SK-N-SH (cell line): ENCODE measurements around the gene PLAGL1. TPM values are rescaled to one million over a fixed set of nuclear protein-coding genes. Genes with fewer than 3 reads are reported as not detected.
"Not testable (repeated sequence)": the region's sequence is repeated elsewhere in the genome, so short reads cannot be mapped to it uniquely, and the experiment has no call there.

Source experiments
- CTCF ChIA-PET: fragments of 300-600, 350-600 bp; formaldehyde crosslinking; extraction: SDS; loops from one replicate; lab custom pipeline; 2021; lab: Yijun Ruan, JAX
- POLR2A ChIA-PET: fragments of 350-600 bp; sonication (Branson Sonifier 250); formaldehyde crosslinking; extraction: SDS; loops from one replicate; lab custom pipeline; 2020; ENCODE audit warnings: antibody characterized with exemption, inconsistent platforms; lab: Yijun Ruan, JAX
- DNase-seq: peaks from one replicate; pipeline ENCODE4 v3.0.0; 2012
- H2AFZ ChIP-seq: fragments of 200-600 bp; sonication (generic); 2 replicates; pipeline ENCODE4 v1.8.1; 2016; ENCODE audit warnings: antibody characterized with exemption, mild to moderate bottlenecking, low read depth
- H3F3A ChIP-seq: fragments of 200-600 bp; sonication (generic); replicated peaks from 2 replicates; pipeline ENCODE3; 2016; ENCODE audit warnings: antibody characterized with exemption, mild to moderate bottlenecking; ENCODE audit not compliant: insufficient read depth
- H3K27ac ChIP-seq, 2 experiments: fragments of 200-500 bp in 1 of 2; fragments of 200-600 bp in 1 of 2; sonication (Bioruptor generic) in 1 of 2; sonication (generic), shearing (Covaris generic) in 1 of 2; 2 replicates each; pipeline versions ENCODE4 v1.5.1 to v1.6.1; 2014 to 2016; ENCODE audit warnings: low read depth in 2 of 2, inconsistent platforms in 1 of 2, low read length in 1 of 2, mild to moderate bottlenecking in 1 of 2, mixed read lengths in 1 of 2
- H3K27me3 ChIP-seq: fragments of 200-600 bp; sonication (generic), shearing (Covaris generic); 2 replicates; pipeline ENCODE4 v1.6.1; 2016; ENCODE audit warnings: mixed run types; ENCODE audit not compliant: insufficient read depth
- H3K36me3 ChIP-seq, 2 experiments: fragments of 200-500 bp in 1 of 2; fragments of 200-600 bp in 1 of 2; sonication (Bioruptor generic) in 1 of 2; sonication (generic) in 1 of 2; replicated peaks in 1 of 2; 2 replicates each; pipeline versions ENCODE3 to v1.5.1; 2014 to 2016; ENCODE audit warnings: low read length in 1 of 2, mild to moderate bottlenecking in 1 of 2; ENCODE audit not compliant: insufficient read depth in 2 of 2, control insufficient read depth in 1 of 2
- H3K4me1 ChIP-seq, 2 experiments: fragments of 200-500 bp in 1 of 2; fragments of 200-600 bp in 1 of 2; sonication (Bioruptor generic) in 1 of 2; sonication (generic), shearing (Covaris generic) in 1 of 2; 2 replicates each; pipeline versions ENCODE4 v1.5.1 to v1.6.1; 2014 to 2016; ENCODE audit warnings: low read depth in 1 of 2, low read length in 1 of 2, mixed run types in 1 of 2; ENCODE audit not compliant: insufficient read depth in 2 of 2, control insufficient read depth in 1 of 2
- H3K4me2 ChIP-seq: fragments of 200-600 bp; sonication (generic), shearing (Covaris generic); 2 replicates; pipeline ENCODE4 v1.6.1; 2017; ENCODE audit warnings: mixed run types
- H3K4me3 ChIP-seq, 2 experiments: fragments of 200-500 bp in 1 of 2; fragments of 200-600 bp in 1 of 2; sonication (Bioruptor generic) in 1 of 2; sonication (generic), shearing (Covaris generic) in 1 of 2; 2 replicates each; pipeline versions ENCODE4 v1.5.1 to v1.8.1; 2014 to 2016; ENCODE audit warnings: low read depth in 2 of 2, inconsistent platforms in 1 of 2, low read length in 1 of 2, mild to moderate bottlenecking in 1 of 2, mixed read lengths in 1 of 2, moderate library complexity in 1 of 2
- H3K79me2 ChIP-seq: fragments of 200-600 bp; sonication (generic); 2 replicates; pipeline ENCODE4 v1.8.1; 2017; ENCODE audit warnings: mild to moderate bottlenecking; ENCODE audit not compliant: insufficient read depth
- H3K9ac ChIP-seq: fragments of 200-600 bp; sonication (generic); 2 replicates; pipeline ENCODE4 v1.6.1; 2017; ENCODE audit warnings: mixed run types
- H3K9me2 ChIP-seq: fragments of 200-600 bp; sonication (generic); 2 replicates; pipeline ENCODE4 v1.6.1; 2017; ENCODE audit warnings: mixed run types
- H3K9me3 ChIP-seq: fragments of 200-600 bp; sonication (generic); 2 replicates; pipeline ENCODE4 v1.6.1; 2017; ENCODE audit warnings: mixed run types, mild to moderate bottlenecking, moderate library complexity
- H4K20me1 ChIP-seq: fragments of 200-600 bp; sonication (generic); 2 replicates; pipeline ENCODE4 v1.6.1; 2017; ENCODE audit warnings: mild to moderate bottlenecking, mixed run types; ENCODE audit not compliant: insufficient read depth
- CTCF ChIP-seq: fragments of 200-600 bp; sonication (generic); IDR thresholded peaks from 2 replicates; pipeline ENCODE4 v1.6.1; 2017; ENCODE audit warnings: antibody characterized with exemption, mild to moderate bottlenecking, moderate library complexity
- ELF1 ChIP-seq: IDR thresholded peaks from 2 replicates; pipeline ENCODE4 v1.4.0; 2012
- FOXM1 ChIP-seq: IDR thresholded peaks from 2 replicates; pipeline ENCODE4 v1.4.0; 2012; ENCODE audit warnings: low read depth, mild to moderate bottlenecking
- GABPA ChIP-seq: IDR thresholded peaks from 2 replicates; pipeline ENCODE4 v1.4.0; 2012; ENCODE audit warnings: low read depth, mild to moderate bottlenecking
- GATA2 ChIP-seq: sonication (generic); formaldehyde crosslinking; IDR thresholded peaks from 2 replicates; pipeline ENCODE4 v1.5.0; 2020; ENCODE audit warnings: mild to moderate bottlenecking, missing genetic modification reagents
- IRF3 ChIP-seq: fragments of 150-350 bp; IDR thresholded peaks from 2 replicates; pipeline ENCODE4 v1.6.1; 2016; ENCODE audit warnings: mild to moderate bottlenecking, low read depth, low read length
- NFIC ChIP-seq: IDR thresholded peaks from 2 replicates; pipeline ENCODE4 v1.4.0; 2012; ENCODE audit warnings: borderline replicate concordance
- NRF1 ChIP-seq: IDR thresholded peaks from 2 replicates; pipeline ENCODE4 v1.6.1; 2012; ENCODE audit warnings: low read depth, mild to moderate bottlenecking, low read length
- POLR2AphosphoS5 ChIP-seq: IDR thresholded peaks from 2 replicates; pipeline ENCODE4 v1.6.1; 2012; ENCODE audit warnings: low read depth, low read length
- RAD21 ChIP-seq: IDR thresholded peaks from 2 replicates; pipeline ENCODE4 v1.6.1; 2012; ENCODE audit warnings: mild to moderate bottlenecking, low read length
- RCOR1 ChIP-seq: fragments of 150-350 bp; IDR thresholded peaks from 2 replicates; pipeline ENCODE4 v1.6.1; 2017; ENCODE audit warnings: antibody characterized with exemption, low read length
- REST ChIP-seq: IDR thresholded peaks from 2 replicates; pipeline ENCODE4 v1.6.1; 2012; ENCODE audit warnings: mild to moderate bottlenecking, low read depth, low read length, moderate library complexity
- SMC3 ChIP-seq: IDR thresholded peaks from 2 replicates; pipeline ENCODE4 v1.6.1; 2012; ENCODE audit warnings: low read depth, low read length, improper control_type of control experiment
- TCF12 ChIP-seq: IDR thresholded peaks from 2 replicates; pipeline ENCODE4 v1.4.0; 2012
- USF1 ChIP-seq: IDR thresholded peaks from 2 replicates; pipeline ENCODE4 v1.4.0; 2012; ENCODE audit warnings: low read depth, borderline replicate concordance
- WGBS: methylation state at CpG from one replicate; pipeline ENCODE4 v1.1.6; 2017; ENCODE audit warnings: low lambda C conversion rate; 5-methylcytosine and 5-hydroxymethylcytosine counted together
- polyA plus RNA-seq, 3 experiments: library from polyadenylated mRNA; depleted of rRNA; stranded (reverse); fragments of >200 nt; gene quantifications; 2 replicates each; pipeline ENCODE4 v1.2.3, GENCODE V29; 2012

PLAGL1 gene
- polyA plus RNA-seq, 1 of the 3 experiments (the other 2 are of a cell fraction): 25.8 TPM

- whole genome bisulfite sequencing: 14% methylated on average over 8 of the region's 8 CpGs
- POLR2A ChIA-PET: no interaction called here
- H2AFZ ChIP-seq: no peak overlapping the region
Observed at GRCh38 chr6:144013486-144013909, 5.4 kb upstream of the PLAGL1 start.

GRCh38 chr6:144012534-144012933 lies 4.5 kb upstream of the PLAGL1 start:
- TF ChIP-seq REST (no peak), GABPA (no peak), TCF12 (no peak), ELF1 (no peak), GATA2 (CRISPR knock-in tag) (no peak), NRF1 (no peak), POLR2AphosphoS5 (no peak), IRF3 (no peak), USF1 (no peak)
- no peaks in the 10 kb centered on the region; the same call in 1 of the 2 replicates for H3K9me3 ChIP-seq
- no peak for DNase-seq
- CTCF ChIA-PET: interaction anchor here (0.8 to 3.6 kb wide), 26 partner anchors 10 to 1538 kb away, joined by 3 to 142 read pairs (median 6); partner anchors contain the start of gene LTV1
- H2AFZ ChIP-seq: no peak overlapping the region
- no peak overlapping the region for H3K4me2 ChIP-seq
- no peaks in the 10 kb centered on the region for H3K4me1 ChIP-seq
- no peaks in the 10 kb centered on the region for H3K9me2 ChIP-seq
- H3K4me3 ChIP-seq: no peak overlapping the region
- no peaks in the 10 kb centered on the region for H3K79me2 ChIP-seq
- H3F3A ChIP-seq: peaks cover 2% of the 10 kb centered on the region
- no peak overlapping the region for H3K9ac ChIP-seq
- H4K20me1 ChIP-seq: no peaks in the 10 kb centered on the region
- WGBS: 64% methylated on average over 1 of the region's 1 CpG
- H3K27ac ChIP-seq: no peak overlapping the region
- H3K27me3 ChIP-seq: no peaks in the 10 kb centered on the region
- no peaks in the 10 kb centered on the region for H3K36me3 ChIP-seq
- POLR2A ChIA-PET: no interaction called here

More at GRCh38 chr6:144013486-144013909, 5.4 kb upstream of the PLAGL1 start:
- H3K4me2 ChIP-seq: no peak overlapping the region
- H3K4me1 ChIP-seq: no peaks in the 10 kb centered on the region
- H3K36me3 ChIP-seq: no peaks in the 10 kb centered on the region
- H3F3A ChIP-seq: peaks cover 2% of the 10 kb centered on the region
- no peak overlapping the region for H3K27ac ChIP-seq
- no peaks in the 10 kb centered on the region for H4K20me1 ChIP-seq
- no peaks in the 10 kb centered on the region for H3K79me2 ChIP-seq
- peak overlapping the region in 1 of 2 experiments; percentile 27; a peak in 1 of 4 replicates for H3K4me3 ChIP-seq
- no peaks in the 10 kb centered on the region for H3K27me3 ChIP-seq
- CTCF ChIA-PET: interaction anchor here (0.6 to 3.6 kb wide), 60 partner anchors 9 to 1539 kb away, joined by 3 to 142 read pairs (median 4); partner anchors contain the start of gene LTV1
- H3K9me2 ChIP-seq: no peaks in the 10 kb centered on the region
- DNase-seq: peak; percentile 66
- no peak overlapping the region for H3K9ac ChIP-seq
- peak; percentile 92 for TF ChIP-seq RAD21
- TF ChIP-seq CTCF: peak; percentile 83
- TF ChIP-seq GABPA: no peak
- no peak for TF ChIP-seq NFIC
- peak; percentile 91 for TF ChIP-seq SMC3
- TF ChIP-seq FOXM1: no peak
- no peak for TF ChIP-seq NRF1
- no peak for TF ChIP-seq RCOR1
- H3K9me3 ChIP-seq: no peaks in the 10 kb centered on the region; the same call in 1 of the 2 replicates

GRCh38 chr6:144009628-144010027 lies 1.6 kb upstream of the PLAGL1 start:
- H2AFZ ChIP-seq, H4K20me1 ChIP-seq, DNase-seq, H3K9me3 ChIP-seq, H3K9ac ChIP-seq, H3K4me3 ChIP-seq, H3K27me3 ChIP-seq, H3K27ac ChIP-seq, H3K36me3 ChIP-seq, H3K79me2 ChIP-seq, POLR2A ChIA-PET, H3K4me1 ChIP-seq, H3K4me2 ChIP-seq, H3F3A ChIP-seq, H3K9me2 ChIP-seq: not testable (repeated sequence)
- CTCF ChIA-PET: interaction anchor here (2.3 kb wide), 1 partner anchor 434 kb away, joined by 6 read pairs; no protein-coding TSS in a partner anchor
- whole genome bisulfite sequencing: 81% methylated on average over 2 of the region's 2 CpGs
